HG03457 (cell line): ENCODE data around the gene MCM10.
"Not testable (repeated sequence)": the region's sequence is repeated elsewhere in the genome, so short reads cannot be mapped to it uniquely, and the experiment has no call there.

Experiments used
- ATAC-seq: cut with Tn5 transposase; IDR thresholded peaks from one replicate; pipeline ENCODE4 v1.9.1; 2021; ENCODE audit warnings: moderate number of reproducible peaks; ENCODE audit not compliant: unreplicated experiment

Gene MCM10

GRCh38 chr10:13160934-13161856, at the start of gene MCM10:
Gene MCM10 (plus strand): TSS chr10:13161558. CDS start chr10:13164203, 2,645 bp downstream.
- ATAC-seq = peak; percentile 99

- no peak for ATAC-seq
Observed at GRCh38 chr10:13113544-13113943, 47.8 kb upstream of the MCM10 start.

- no peak for ATAC-seq
Observed at GRCh38 chr10:13115832-13116803, 45.2 kb upstream of the MCM10 start.

- ATAC-seq = no peak
Observed at GRCh38 chr10:13117841-13118783, 43.2 kb upstream of the MCM10 start.

DNA sequence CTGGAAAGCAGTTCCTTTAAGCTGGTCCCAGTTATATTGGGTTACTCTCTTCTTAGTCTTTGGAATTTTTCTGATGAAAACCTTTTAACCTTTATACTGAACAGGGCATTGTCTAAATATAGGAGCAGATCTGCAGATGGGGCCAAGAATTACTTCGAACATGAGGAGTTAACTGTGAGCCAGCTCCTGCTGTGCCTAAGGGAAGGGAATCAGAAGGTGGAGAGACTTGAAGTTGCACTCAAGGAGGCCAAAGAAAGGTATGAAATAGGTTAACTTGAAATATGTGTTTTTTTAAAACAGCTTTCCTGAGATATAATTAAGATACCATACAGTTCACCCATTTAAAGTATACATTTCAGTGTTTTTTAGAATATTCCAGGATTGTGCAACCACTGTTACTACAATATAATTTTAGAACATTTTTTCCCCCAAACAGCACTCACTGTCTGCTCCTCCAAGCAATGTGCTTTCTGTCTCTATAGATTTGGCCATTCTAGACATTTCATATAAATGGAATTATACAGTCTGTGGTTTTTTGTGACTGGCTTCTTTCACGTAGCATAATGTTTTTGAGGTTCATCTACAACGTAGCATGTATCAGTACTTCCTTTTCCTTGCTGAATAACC, 42.5 kb upstream of the MCM10 start:
- no peak for ATAC-seq

GRCh38 chr10:13120786-13121499, 40.4 kb upstream of the MCM10 start:
- ATAC-seq = no peak

DNA sequence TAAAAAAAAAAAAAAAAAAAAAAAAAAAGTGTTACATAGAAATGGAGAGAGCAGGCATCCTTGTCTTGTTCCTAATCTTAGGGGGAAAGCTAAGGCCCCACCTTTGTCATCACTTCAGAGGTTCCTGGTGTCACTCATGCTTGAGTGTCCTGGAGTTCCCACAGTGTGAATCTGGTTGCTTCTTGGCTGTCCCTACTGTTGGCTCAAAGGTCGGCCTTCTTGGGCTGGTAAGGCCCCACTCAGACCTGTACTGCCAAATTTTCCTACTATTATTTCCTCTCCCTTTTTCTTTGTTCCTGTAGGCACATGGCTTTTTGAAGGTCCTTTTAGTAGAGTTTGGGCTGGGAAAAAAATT, 39.9 kb upstream of the MCM10 start:
- ATAC-seq = no peak

DNA sequence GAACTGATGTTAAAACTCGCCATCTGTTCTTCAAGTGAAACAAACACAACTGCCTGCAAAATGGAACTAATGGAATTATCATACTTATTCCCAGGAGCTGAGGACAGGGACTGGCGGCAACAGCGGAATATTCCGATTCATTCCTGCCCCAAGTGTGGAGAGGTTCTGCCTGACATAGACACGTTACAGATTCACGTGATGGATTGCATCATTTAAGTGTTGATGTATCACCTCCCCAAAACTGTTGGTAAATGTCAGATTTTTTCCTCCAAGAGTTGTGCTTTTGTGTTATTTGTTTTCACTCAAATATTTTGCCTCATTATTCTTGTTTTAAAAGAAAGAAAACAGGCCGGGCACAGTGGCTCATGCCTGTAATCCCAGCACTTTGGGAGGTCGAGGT, 24.7 kb upstream of the MCM10 start:
- no peak for ATAC-seq

- ATAC-seq = no peak
Observed at GRCh38 chr10:13139150-13139549, 22.2 kb upstream of the MCM10 start.

DNA sequence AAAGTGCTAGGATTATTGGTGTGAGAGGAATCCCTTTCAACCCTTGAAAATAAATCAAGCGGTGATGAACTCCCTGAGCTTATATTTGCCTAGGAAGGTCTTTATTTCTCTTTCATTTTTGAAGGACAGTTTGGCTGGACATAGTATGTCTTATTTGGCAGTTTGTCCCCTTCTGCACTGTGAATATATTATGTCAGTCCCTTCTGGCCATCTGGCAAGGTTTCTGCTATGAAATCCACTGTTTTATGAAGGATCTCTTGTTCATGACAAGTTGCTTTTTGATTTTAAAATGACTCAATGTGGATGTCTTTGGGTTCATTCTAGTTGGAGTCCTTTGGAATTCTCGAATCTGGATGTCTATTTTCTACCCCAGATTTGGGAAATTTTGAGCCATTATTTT, 21.7 kb upstream of the MCM10 start:
- no peak for ATAC-seq

DNA sequence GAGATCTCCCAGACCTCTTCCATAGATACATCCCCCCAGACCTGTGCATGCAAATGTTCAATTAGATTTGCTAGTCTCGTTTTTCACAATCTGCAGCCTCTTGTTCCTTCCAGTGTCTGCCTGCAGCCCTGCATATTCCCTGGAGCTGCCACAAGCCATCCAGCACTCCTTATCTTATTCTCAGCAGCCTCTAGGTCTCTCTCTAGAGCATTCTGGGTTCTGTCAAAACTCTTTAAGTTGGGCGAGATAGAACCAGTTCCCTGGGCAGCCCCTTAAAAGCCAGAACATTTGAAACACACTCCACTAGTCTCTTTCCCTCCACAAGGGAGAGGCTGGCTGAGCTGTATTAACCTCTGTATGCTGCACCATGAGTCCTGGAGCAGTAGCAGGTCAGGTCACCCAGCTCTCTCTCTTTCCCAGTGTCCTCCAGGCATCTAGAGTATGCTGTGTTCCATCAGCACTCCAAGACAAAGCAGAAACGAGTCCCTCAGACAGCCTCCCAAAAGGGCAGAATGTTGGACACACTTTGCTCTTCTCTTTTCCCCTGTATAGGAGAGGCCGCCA, 20.6 kb upstream of the MCM10 start:
- no peak for ATAC-seq

DNA sequence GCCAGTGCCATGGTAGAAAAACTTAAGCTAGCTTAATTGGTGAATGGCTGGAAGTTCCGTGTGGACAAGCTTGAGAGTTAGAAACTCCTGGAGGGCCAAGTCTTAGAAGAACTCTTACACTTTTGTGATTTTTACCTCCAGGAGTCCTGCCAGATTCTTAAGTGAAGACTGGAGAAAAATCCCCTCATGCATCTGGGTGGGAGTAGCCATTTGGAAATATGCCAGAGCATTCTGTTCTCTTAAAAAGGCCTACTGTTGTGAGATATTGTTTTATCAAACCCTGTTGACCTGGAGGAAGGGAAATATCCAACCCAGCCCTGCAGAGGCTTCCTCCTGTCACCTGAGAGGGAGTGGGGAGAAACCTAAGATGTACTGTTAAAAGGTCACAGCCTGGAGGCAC, 17.6 kb upstream of the MCM10 start:
- no peak for ATAC-seq

GRCh38 chr10:13144814-13145213, 16.5 kb upstream of the MCM10 start:
- no peak for ATAC-seq

GRCh38 chr10:13146379-13146778, 15.0 kb upstream of the MCM10 start:
- ATAC-seq = no peak

- no peak for ATAC-seq
Observed at GRCh38 chr10:13147161-13147560, 14.2 kb upstream of the MCM10 start.

- no peak for ATAC-seq
Observed at GRCh38 chr10:13152296-13152695, 9.1 kb upstream of the MCM10 start.

GRCh38 chr10:13155860-13156259, 5.5 kb upstream of the MCM10 start:
- ATAC-seq = not testable (repeated sequence)

DNA sequence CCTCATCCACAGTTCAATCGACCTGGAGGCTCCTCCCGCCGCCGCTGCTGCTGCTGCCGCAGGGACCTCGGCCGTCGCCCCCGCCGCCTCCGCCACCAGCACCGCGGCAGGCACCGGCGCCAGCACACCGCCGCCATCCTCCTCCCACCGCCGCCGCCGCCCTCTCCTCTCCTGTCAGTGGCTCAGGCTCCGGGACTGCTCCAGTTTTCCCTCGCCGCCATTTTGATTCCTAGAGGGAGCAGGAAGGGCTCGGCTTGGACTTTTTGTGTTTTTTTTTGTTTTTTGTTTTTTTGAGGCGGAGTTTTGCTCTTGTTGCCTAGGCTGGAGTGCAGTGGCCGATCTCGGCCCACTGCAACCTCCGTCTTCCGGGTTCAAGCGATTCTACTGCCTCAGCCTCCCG, 3.0 kb upstream of the MCM10 start:
- no peak for ATAC-seq

DNA sequence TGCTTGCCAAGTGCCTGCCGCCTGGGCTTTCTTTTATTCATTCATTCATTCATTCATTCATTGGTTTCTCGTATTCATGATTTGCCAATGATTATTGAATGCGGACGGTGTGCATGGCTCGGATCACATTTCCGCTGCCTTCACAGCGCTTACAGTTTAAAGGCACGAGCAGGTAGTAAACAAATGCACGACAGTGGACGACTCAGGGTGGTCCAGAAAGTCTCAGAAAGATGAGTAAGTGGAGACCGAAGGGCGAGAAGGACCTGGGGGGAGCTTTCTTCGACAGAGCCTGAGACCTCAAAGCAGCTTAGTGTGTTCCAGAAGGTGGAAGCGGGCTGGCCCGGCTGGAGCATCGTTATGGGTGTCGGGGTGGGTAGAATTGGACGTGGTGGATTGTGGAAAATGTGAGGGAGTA, 506 bp downstream of the MCM10 start:
- ATAC-seq = no peak
